ENCODE data around the gene PSMB8. TPM values are rescaled to one million over a fixed set of nuclear protein-coding genes. Genes with fewer than 3 reads are reported as not detected.

PSMB8 gene
- total and polyA plus RNA-seq, 3 donors from 2014 or later, result 4.6 to 35.7 (median 11.2) TPM

GRCh38 chr6:32867554-32868256 lies 23.9 kb upstream of the PSMB8 start:
- DNase-seq, result no peak
- no peaks in the 10 kb centered on the region for H3K9me3 ChIP-seq
- no peak overlapping the region for H3K4me3 ChIP-seq
- peaks cover 3% of the 10 kb centered on the region for H3K4me1 ChIP-seq
- H3K36me3 ChIP-seq (ENCODE audit: low read depth, missing control alignments), result no peaks in the 10 kb centered on the region
- no peak overlapping the region for H3K27ac ChIP-seq
- 39 to 46% methylated on average over 8 of the region's 8 CpGs for WGBS, 2 donors
- intact Hi-C loops (cut with DNase I; ENCODE audit: low total_unique reads), result no loop called here
- TF ChIP-seq CTCF (IDR thresholded peaks at IDR 0.05), result no peak
- no peak for TF ChIP-seq POLR2A (IDR thresholded peaks at IDR 0.05)
- H3K27me3 ChIP-seq, result no peaks in the 10 kb centered on the region

GRCh38 chr6:32867022-32867477 lies 23.2 kb upstream of the PSMB8 start:
- 78 to 81% methylated on average over 3 of the region's 3 CpGs for WGBS, 2 donors
- Histone ChIP-seq H3K9me3 (no peaks in the 10 kb centered on the region), H3K4me1 (peaks cover 3% of the 10 kb centered on the region), H3K4me3 (no peak overlapping the region), H3K36me3 (ENCODE audit: low read depth, missing control alignments) (no peaks in the 10 kb centered on the region), H3K27me3 (no peaks in the 10 kb centered on the region), H3K27ac (no peak overlapping the region)
- DNase-seq, result no peak
- intact Hi-C loops (cut with DNase I; ENCODE audit: low total_unique reads), result no loop called here
- TF ChIP-seq POLR2A (IDR thresholded peaks at IDR 0.05) (no peak), CTCF (IDR thresholded peaks at IDR 0.05) (no peak)

GRCh38 chr6:32865724-32866443 lies 22.0 kb upstream of the PSMB8 start:
- intact Hi-C loops (cut with DNase I; ENCODE audit: low total_unique reads), result no loop called here

GRCh38 chr6:32862725-32863124 lies 18.9 kb upstream of the PSMB8 start:
- H3K27me3 ChIP-seq, result no peaks in the 10 kb centered on the region
- H3K4me3 ChIP-seq, result no peak overlapping the region
- 87 to 90% methylated on average over 3 of the region's 3 CpGs for WGBS, 2 donors
- TF ChIP-seq CTCF (IDR thresholded peaks at IDR 0.05), result no peak
- TF ChIP-seq POLR2A (IDR thresholded peaks at IDR 0.05), result no peak
- no peaks in the 10 kb centered on the region for H3K4me1 ChIP-seq
- no peaks in the 10 kb centered on the region for H3K36me3 ChIP-seq (ENCODE audit: low read depth, missing control alignments)
- H3K9me3 ChIP-seq, result no peaks in the 10 kb centered on the region
- H3K27ac ChIP-seq, result no peak overlapping the region
- intact Hi-C loops (cut with DNase I; ENCODE audit: low total_unique reads), result no loop called here
- no peak for DNase-seq

More at GRCh38 chr6:32865724-32866443, 22.0 kb upstream of the PSMB8 start:
- Histone ChIP-seq H3K36me3 (ENCODE audit: low read depth, missing control alignments) (no peaks in the 10 kb centered on the region), H3K9me3 (no peaks in the 10 kb centered on the region), H3K27me3 (no peaks in the 10 kb centered on the region), H3K4me1 (peaks cover 3% of the 10 kb centered on the region), H3K27ac (no peak overlapping the region), H3K4me3 (no peak overlapping the region)
- DNase-seq, result no peak
- 80 to 83% methylated on average over 10 of the region's 10 CpGs for WGBS, 2 donors
- TF ChIP-seq POLR2A (IDR thresholded peaks at IDR 0.05), result no peak
- no peak for TF ChIP-seq CTCF (IDR thresholded peaks at IDR 0.05)

Measured in testis (tissue), 3 donors.